CMK (cell line): ENCODE results near the gene TLE4.

Source experiments
- DNase-seq: peaks from one replicate; pipeline ENCODE4 v3.0.0-alpha.2; 2010; ENCODE audit warnings: low read depth

TLE4 gene

GRCh38 chr9:79691496-79691895 is 119.7 kb downstream of the TLE4 start:
- no peak for DNase-seq

- no peak for DNase-seq
Observed at GRCh38 chr9:79692857-79693571, 121.2 kb downstream of the TLE4 start.

GRCh38 chr9:79693750-79694149 is 122.0 kb downstream of the TLE4 start:
- no peak for DNase-seq

GRCh38 chr9:79694208-79694607 is 122.4 kb downstream of the TLE4 start:
- DNase-seq, result no peak

GRCh38 chr9:79694676-79695400 is 123.1 kb downstream of the TLE4 start:
- no peak for DNase-seq

GRCh38 chr9:79695531-79696175 is 123.9 kb downstream of the TLE4 start:
- no peak for DNase-seq

- DNase-seq, result no peak
Observed at GRCh38 chr9:79698967-79699366, 127.2 kb downstream of the TLE4 start.

- no peak for DNase-seq
Observed at GRCh38 chr9:79699479-79699878, 127.7 kb downstream of the TLE4 start.

- no peak for DNase-seq
Observed at GRCh38 chr9:79700607-79701360, 129.0 kb downstream of the TLE4 start.

- no peak for DNase-seq
Observed at GRCh38 chr9:79701651-79702050, 129.9 kb downstream of the TLE4 start.

- no peak for DNase-seq
Observed at GRCh38 chr9:79705704-79706103, 133.9 kb downstream of the TLE4 start.

GRCh38 chr9:79706512-79706911 is 134.7 kb downstream of the TLE4 start:
- no peak for DNase-seq

- no peak for DNase-seq
Observed at GRCh38 chr9:79707589-79707988, 135.8 kb downstream of the TLE4 start.

- no peak for DNase-seq
Observed at GRCh38 chr9:79708541-79708940, 136.8 kb downstream of the TLE4 start.

GRCh38 chr9:79709743-79710674 is 138.2 kb downstream of the TLE4 start:
- DNase-seq, result no peak

GRCh38 chr9:79711874-79712273 is 140.1 kb downstream of the TLE4 start:
- DNase-seq, result no peak

GRCh38 chr9:79719021-79719420 is 147.3 kb downstream of the TLE4 start:
- no peak for DNase-seq

- no peak for DNase-seq
Observed at GRCh38 chr9:79719989-79720388, 148.2 kb downstream of the TLE4 start.

- no peak for DNase-seq
Observed at GRCh38 chr9:79731171-79731890, 159.6 kb downstream of the TLE4 start.

GRCh38 chr9:79735023-79735779 is 163.4 kb downstream of the TLE4 start:
- DNase-seq, result no peak
